ENCODE measurements around the gene ZNF148. TPM values are rescaled to one million over a fixed set of nuclear protein-coding genes. Genes with fewer than 3 reads are reported as not detected.

The ZNF148 gene, protein sequence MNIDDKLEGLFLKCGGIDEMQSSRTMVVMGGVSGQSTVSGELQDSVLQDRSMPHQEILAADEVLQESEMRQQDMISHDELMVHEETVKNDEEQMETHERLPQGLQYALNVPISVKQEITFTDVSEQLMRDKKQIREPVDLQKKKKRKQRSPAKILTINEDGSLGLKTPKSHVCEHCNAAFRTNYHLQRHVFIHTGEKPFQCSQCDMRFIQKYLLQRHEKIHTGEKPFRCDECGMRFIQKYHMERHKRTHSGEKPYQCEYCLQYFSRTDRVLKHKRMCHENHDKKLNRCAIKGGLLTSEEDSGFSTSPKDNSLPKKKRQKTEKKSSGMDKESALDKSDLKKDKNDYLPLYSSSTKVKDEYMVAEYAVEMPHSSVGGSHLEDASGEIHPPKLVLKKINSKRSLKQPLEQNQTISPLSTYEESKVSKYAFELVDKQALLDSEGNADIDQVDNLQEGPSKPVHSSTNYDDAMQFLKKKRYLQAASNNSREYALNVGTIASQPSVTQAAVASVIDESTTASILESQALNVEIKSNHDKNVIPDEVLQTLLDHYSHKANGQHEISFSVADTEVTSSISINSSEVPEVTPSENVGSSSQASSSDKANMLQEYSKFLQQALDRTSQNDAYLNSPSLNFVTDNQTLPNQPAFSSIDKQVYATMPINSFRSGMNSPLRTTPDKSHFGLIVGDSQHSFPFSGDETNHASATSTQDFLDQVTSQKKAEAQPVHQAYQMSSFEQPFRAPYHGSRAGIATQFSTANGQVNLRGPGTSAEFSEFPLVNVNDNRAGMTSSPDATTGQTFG
- total RNA-seq, result 10 to 100 TPM; 12.5 to 15.0 TPM

DNA sequence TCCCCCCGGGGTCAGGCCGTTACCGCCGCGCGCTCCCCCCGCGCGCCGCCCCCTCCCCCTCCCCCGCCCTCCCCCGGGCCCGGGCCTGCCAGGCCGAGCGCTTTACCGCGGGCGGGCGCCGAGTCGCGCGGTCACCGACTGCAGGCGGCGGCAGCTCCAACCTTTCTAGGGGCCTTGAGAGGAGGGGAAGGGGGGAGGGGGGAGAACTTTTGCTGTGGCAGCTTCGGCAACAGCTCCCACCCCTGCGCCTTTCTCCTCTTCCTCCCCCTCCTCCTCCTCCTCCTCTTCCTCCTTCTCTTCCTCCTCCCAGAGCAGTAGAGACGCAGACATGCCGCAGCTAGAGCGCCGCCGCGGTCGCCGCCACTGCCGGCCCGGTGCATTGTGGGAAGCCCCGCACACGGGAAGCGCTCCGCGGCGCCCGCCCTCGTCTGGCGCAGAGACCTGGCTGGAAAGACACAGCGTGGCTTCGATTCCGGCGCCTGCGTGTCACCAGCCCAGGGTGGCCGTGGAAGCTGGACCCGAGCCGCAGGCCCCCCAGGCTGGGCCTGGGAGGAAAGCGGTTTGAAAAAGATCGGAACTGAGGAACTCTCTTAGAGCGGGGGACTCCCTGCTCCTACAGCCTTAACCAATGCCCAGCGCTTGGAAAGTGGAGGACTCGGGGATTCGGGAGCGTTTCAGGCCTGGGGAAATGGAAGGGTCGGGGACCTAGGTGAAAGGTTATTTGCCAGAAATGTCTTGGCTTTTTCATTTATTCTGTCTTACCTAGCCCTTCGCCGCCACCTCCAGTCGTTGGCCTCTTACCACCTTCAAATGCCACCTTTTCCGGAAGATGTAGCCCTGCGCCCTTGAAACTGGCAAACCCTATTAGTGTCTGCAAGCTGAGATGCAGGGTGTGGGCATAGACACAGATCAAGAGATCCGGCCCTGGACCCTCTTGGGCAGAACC, at the start of gene ZNF148:
TSS of gene ZNF148 (minus strand) at position 330 of the 946 bp plus-strand sequence. CDS start 61,685 bp downstream, outside the sequence.
- peak; percentile 88 to 92 (median 91) for DNase-seq
- Histone ChIP-seq H3K4me3 (peak within 1 kb of the TSS; percentile 72 to 93), H3K4me1 (peaks cover 21% of the 10 kb centered on the region), H3K9me3 (no peaks in the 10 kb centered on the region), H3K27ac (peak within 1 kb of the TSS; percentile 88 to 94 (median 90)), H3K27me3 (no peaks in the 10 kb centered on the region), H3K36me3 (replicated peaks in 1 of 2; ENCODE audit: insufficient read depth in 1 of 2, low read depth in 2 of 2) (no peaks in the 10 kb centered on the region)
- WGBS, 2 donors, result 1% methylated on average over 45 to 50 of the region's 69 CpGs
- ATAC-seq, result peak; percentile 98
- TF ChIP-seq, protein P1, sequence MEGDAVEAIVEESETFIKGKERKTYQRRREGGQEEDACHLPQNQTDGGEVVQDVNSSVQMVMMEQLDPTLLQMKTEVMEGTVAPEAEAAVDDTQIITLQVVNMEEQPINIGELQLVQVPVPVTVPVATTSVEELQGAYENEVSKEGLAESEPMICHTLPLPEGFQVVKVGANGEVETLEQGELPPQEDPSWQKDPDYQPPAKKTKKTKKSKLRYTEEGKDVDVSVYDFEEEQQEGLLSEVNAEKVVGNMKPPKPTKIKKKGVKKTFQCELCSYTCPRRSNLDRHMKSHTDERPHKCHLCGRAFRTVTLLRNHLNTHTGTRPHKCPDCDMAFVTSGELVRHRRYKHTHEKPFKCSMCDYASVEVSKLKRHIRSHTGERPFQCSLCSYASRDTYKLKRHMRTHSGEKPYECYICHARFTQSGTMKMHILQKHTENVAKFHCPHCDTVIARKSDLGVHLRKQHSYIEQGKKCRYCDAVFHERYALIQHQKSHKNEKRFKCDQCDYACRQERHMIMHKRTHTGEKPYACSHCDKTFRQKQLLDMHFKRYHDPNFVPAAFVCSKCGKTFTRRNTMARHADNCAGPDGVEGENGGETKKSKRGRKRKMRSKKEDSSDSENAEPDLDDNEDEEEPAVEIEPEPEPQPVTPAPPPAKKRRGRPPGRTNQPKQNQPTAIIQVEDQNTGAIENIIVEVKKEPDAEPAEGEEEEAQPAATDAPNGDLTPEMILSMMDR (IDR thresholded peaks at IDR 0.05), result peak in 2 of 7 experiments; percentile 26 to 39
- TF ChIP-seq POLR2A (IDR thresholded peaks at IDR 0.05), result peak; percentile 81 to 90 (median 89)
- intact Hi-C loops (cut with DNase I), result loop anchor here (10.0 kb wide), 1 partner anchor 170 kb away; no protein-coding TSS in a partner anchor

DNA sequence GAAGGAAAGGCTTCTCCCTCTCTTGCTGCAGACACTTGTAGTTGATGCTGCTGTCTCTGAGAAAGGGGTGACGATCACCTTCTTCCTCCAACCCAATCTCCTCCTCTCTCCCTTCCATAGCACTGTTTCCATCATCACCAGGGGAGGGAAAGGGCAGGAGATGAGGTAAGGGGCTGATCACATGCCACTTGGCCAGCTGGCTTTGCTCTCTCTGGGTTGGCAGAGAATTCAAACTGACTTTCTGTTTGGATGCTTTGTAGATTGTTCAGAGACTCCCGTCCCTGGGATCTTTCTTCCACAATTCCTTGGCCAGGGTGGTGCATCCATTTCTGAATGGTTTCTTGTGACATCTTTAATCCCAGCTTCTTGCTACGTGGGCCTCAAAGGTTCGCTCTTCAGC, 43.2 kb upstream of the ZNF148 start:
- no peak overlapping the region for H3K27ac ChIP-seq
- H3K4me3 ChIP-seq, result no peak overlapping the region
- no peaks in the 10 kb centered on the region for H3K9me3 ChIP-seq
- 86 to 90% methylated on average over 4 of the region's 4 CpGs for WGBS, 2 donors
- H3K4me1 ChIP-seq, result no peaks in the 10 kb centered on the region
- intact Hi-C loops (cut with DNase I), result no loop called here
- H3K36me3 ChIP-seq (replicated peaks in 1 of 2; ENCODE audit: insufficient read depth in 1 of 2, low read depth in 2 of 2), result no peaks in the 10 kb centered on the region
- DNase-seq, result no peak
- no peaks in the 10 kb centered on the region for H3K27me3 ChIP-seq
- TF ChIP-seq, protein P1 (IDR thresholded peaks at IDR 0.05), result no peak
- no peak for TF ChIP-seq POLR2A (IDR thresholded peaks at IDR 0.05)
- ATAC-seq, result no peak

DNA sequence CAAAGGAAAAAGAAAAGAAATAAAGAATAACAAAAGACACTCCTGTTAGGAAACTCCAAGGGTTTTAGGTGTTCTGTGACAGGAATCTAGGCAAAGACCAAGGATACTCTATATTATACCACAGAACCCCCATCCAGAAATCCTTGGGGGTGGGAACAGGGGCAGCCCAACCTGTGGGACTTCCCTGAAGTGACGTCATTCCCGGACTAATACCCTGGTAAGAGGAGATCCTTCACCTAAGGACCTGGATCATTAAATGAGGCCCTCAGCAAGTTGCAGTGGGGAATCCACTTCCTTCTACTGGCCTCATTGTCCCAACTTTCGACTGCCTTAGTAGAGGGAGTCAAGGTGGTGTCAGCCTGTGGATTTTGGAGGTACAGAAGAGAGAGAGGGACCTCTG, 41.1 kb upstream of the ZNF148 start:
- H3K9me3 ChIP-seq, result no peaks in the 10 kb centered on the region
- H3K27me3 ChIP-seq, result no peaks in the 10 kb centered on the region
- TF ChIP-seq, protein P1 (IDR thresholded peaks at IDR 0.05), result no peak
- TF ChIP-seq POLR2A (IDR thresholded peaks at IDR 0.05), result no peak
- no peaks in the 10 kb centered on the region for H3K4me1 ChIP-seq
- DNase-seq (no peak), ATAC-seq (no peak)
- H3K36me3 ChIP-seq (replicated peaks in 1 of 2; ENCODE audit: insufficient read depth in 1 of 2, low read depth in 2 of 2), result no peaks in the 10 kb centered on the region
- intact Hi-C loops (cut with DNase I), result no loop called here
- WGBS, 2 donors, result 64 to 74% methylated on average over 3 of the region's 3 CpGs
- no peak overlapping the region for H3K4me3 ChIP-seq
- no peak overlapping the region for H3K27ac ChIP-seq

DNA sequence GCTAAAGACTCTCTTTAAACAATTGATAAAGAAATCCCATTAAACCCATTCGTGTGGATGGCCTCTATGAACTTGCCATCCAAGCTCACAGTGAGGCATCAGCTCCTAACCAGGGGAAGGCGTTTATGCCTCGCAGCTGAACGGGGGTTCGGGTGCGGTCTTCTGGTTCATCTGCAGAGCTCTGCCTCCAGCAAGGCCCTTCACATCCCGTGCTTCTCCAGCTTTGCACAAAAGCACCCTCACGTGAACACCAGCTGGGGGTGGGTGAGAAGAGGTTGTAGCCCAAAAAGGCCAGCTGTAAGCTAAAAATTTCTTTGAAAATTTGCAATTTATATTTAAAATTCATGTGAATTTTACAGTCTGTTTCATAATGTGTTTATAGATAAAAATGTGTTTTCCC, 39.5 kb upstream of the ZNF148 start:
- TF ChIP-seq, protein P1 (IDR thresholded peaks at IDR 0.05), result no peak
- no peak for TF ChIP-seq POLR2A (IDR thresholded peaks at IDR 0.05)
- 76 to 87% methylated on average over 8 of the region's 8 CpGs for WGBS, 2 donors
- DNase-seq, result no peak
- Histone ChIP-seq H3K4me1 (no peaks in the 10 kb centered on the region), H3K36me3 (replicated peaks in 1 of 2; ENCODE audit: insufficient read depth in 1 of 2, low read depth in 2 of 2) (no peaks in the 10 kb centered on the region), H3K9me3 (no peaks in the 10 kb centered on the region), H3K27me3 (no peaks in the 10 kb centered on the region), H3K27ac (no peak overlapping the region), H3K4me3 (no peak overlapping the region)
- intact Hi-C loops (cut with DNase I), result no loop called here
- ATAC-seq, result no peak
